GM23338 (cell line): ENCODE measurements around the gene ARSB. TPM values are rescaled to one million over a fixed set of nuclear protein-coding genes. Genes with fewer than 3 reads are reported as not detected.

Experiments
- ATAC-seq: fragments of 200-7000 bp; cut with Tn5 transposase; 3 replicates; pipeline ENCODE4 v1.9.1; 2020
- DNase-seq: peaks from one replicate; pipeline ENCODE4 v3.0.0-alpha.2; 2015; ENCODE audit warnings: low spot score
- H2AFZ ChIP-seq: fragments of 200-600 bp; sonication (generic); 2 replicates; pipeline ENCODE4 v1.8.0; 2016; ENCODE audit warnings: antibody characterized with exemption, mild to moderate bottlenecking, moderate library complexity
- H3F3A ChIP-seq: fragments of 200-600 bp; sonication (generic); replicated peaks from 2 replicates; pipeline ENCODE4 v1.8.0; 2017; ENCODE audit warnings: antibody characterized with exemption, mixed run types, low read depth
- H3K27ac ChIP-seq: fragments of 200-600 bp; sonication (generic); 2 replicates; pipeline ENCODE4 v1.6.1; 2016; ENCODE audit warnings: low read depth
- H3K27me3 ChIP-seq: fragments of 200-600 bp; sonication (generic); 2 replicates; pipeline ENCODE4 v1.8.0; 2016; ENCODE audit warnings: mild to moderate bottlenecking, mixed run types, moderate library complexity; ENCODE audit not compliant: insufficient read depth
- H3K36me3 ChIP-seq: fragments of 200-600 bp; sonication (generic); 2 replicates; pipeline ENCODE4 v1.8.0; 2016; ENCODE audit warnings: mild to moderate bottlenecking; ENCODE audit not compliant: insufficient read depth
- H3K4me1 ChIP-seq: fragments of 200-600 bp; sonication (generic); 2 replicates; pipeline ENCODE4 v1.8.0; 2016; ENCODE audit warnings: mild to moderate bottlenecking, moderate library complexity; ENCODE audit not compliant: insufficient read depth
- H3K4me2 ChIP-seq: fragments of 200-600 bp; sonication (generic); 2 replicates; pipeline ENCODE4 v1.7.1; 2017; ENCODE audit warnings: mixed run types
- H3K4me3 ChIP-seq: fragments of 200-600 bp; sonication (generic); 2 replicates; pipeline ENCODE4 v1.6.1; 2016; ENCODE audit warnings: mixed run types
- H3K79me2 ChIP-seq: fragments of 200-600 bp; sonication (generic); replicated peaks from 2 replicates; pipeline ENCODE4 v1.8.0; 2017; ENCODE audit warnings: mild to moderate bottlenecking; ENCODE audit not compliant: insufficient read depth
- H3K9me2 ChIP-seq: fragments of 200-600 bp; sonication (generic); 2 replicates; pipeline ENCODE4 v1.8.0; 2017; ENCODE audit not compliant: insufficient read depth
- H4K20me1 ChIP-seq: fragments of 200-600 bp; sonication (generic); replicated peaks from 2 replicates; pipeline ENCODE4 v1.8.0; 2017; ENCODE audit warnings: mild to moderate bottlenecking; ENCODE audit not compliant: insufficient read depth
- H3K27ac Mint-ChIP-seq: 2 replicates; pipeline ENCODE4 v1.8.0; 2020; ENCODE audit warnings: inconsistent platforms, mild to moderate bottlenecking, moderate library complexity, mixed read lengths
- H3K27me3 Mint-ChIP-seq: 3 replicates; pipeline ENCODE4 v1.8.0; 2022; ENCODE audit warnings: low read depth, mild to moderate bottlenecking, moderate library complexity, mixed read lengths, inconsistent platforms; ENCODE audit not compliant: insufficient read depth, poor library complexity
- H3K36me3 Mint-ChIP-seq: 3 replicates; pipeline ENCODE4 v1.8.0; 2021; ENCODE audit warnings: low read depth, mild to moderate bottlenecking, inconsistent platforms, moderate library complexity, mixed read lengths
- H3K4me1 Mint-ChIP-seq: 3 replicates; pipeline ENCODE4 v1.8.0; 2020; ENCODE audit warnings: mild to moderate bottlenecking, inconsistent platforms, mixed read lengths
- H3K4me3 Mint-ChIP-seq: 3 replicates; pipeline ENCODE4 v1.8.0; 2021; ENCODE audit warnings: moderate library complexity, mild to moderate bottlenecking, inconsistent platforms, mixed read lengths
- H3K9me3 Mint-ChIP-seq: 3 replicates; pipeline ENCODE4 v1.8.0; 2020; ENCODE audit warnings: moderate library complexity, mild to moderate bottlenecking, inconsistent platforms, mixed read lengths
- CREB1 ChIP-seq: fragments of 250-450 bp; sonication (Bioruptor Pico); IDR thresholded peaks from 2 replicates; pipeline ENCODE4 v1.5.0; 2020; ENCODE audit warnings: low read depth, mild to moderate bottlenecking, moderate library complexity
- CTCF ChIP-seq, 2 experiments: fragments of 200-600 bp in 1 of 2; sonication (generic) in 1 of 2; conservative IDR thresholded peaks; 2 replicates each; pipeline versions ENCODE4 v1.5.1 to v1.6.1; 2016 to 2017; ENCODE audit warnings: antibody characterized with exemption in 2 of 2, low read depth in 2 of 2, mild to moderate bottlenecking in 2 of 2, moderate library complexity in 1 of 2
- EZH2 ChIP-seq: fragments of 200-600 bp; sonication (generic); IDR thresholded peaks from one replicate; pipeline ENCODE4 v1.8.0; 2017; ENCODE audit warnings: antibody characterized with exemption, mild to moderate bottlenecking, low read depth; ENCODE audit not compliant: unreplicated experiment
- EZH2phosphoT487 ChIP-seq: fragments of 200-600 bp; sonication (generic); IDR thresholded peaks from one replicate; pipeline ENCODE4 v1.8.1; 2018; ENCODE audit warnings: antibody characterized with exemption; ENCODE audit not compliant: unreplicated experiment
- JUNB ChIP-seq: IDR thresholded peaks from one replicate; pipeline ENCODE4 v1.6.1; 2016; ENCODE audit warnings: antibody characterized with exemption; ENCODE audit not compliant: unreplicated experiment
- POLR2AphosphoS5 ChIP-seq: IDR thresholded peaks from 2 replicates; pipeline ENCODE4 v1.6.1; 2016; ENCODE audit warnings: antibody characterized with exemption, low read depth
- REST ChIP-seq: IDR thresholded peaks from one replicate; pipeline ENCODE4 v1.6.1; 2018; ENCODE audit warnings: antibody characterized with exemption; ENCODE audit not compliant: unreplicated experiment
- ZNF114 ChIP-seq: fragments of 250-450 bp; sonication (Bioruptor Pico); IDR thresholded peaks from 2 replicates; pipeline ENCODE4 v1.5.0; 2020; ENCODE audit warnings: mild to moderate bottlenecking, moderate library complexity
- polyA plus RNA-seq: library from polyadenylated mRNA; unstranded; fragments of >200 nt; fragmentation: Nextera tagmentation; extraction: Ambion mirVana; gene quantifications from 2 replicates; pipeline ENCODE4 v1.2.1, GENCODE V29; 2016
- total RNA-seq: library from RNA; depleted of rRNA; stranded (reverse); fragments of >200 nt; shearing (Covaris generic); gene quantifications from 2 replicates; pipeline ENCODE4 v1.2.3, GENCODE V29; 2014
- TF ChIP-seq, protein P1 (sequence below): fragments of 250-450 bp; sonication (Bioruptor Pico); IDR thresholded peaks from 2 replicates; pipeline ENCODE4 v1.5.0; 2020; ENCODE audit warnings: mild to moderate bottlenecking, moderate library complexity

ARSB gene
- total and polyA plus RNA-seq, 2 experiments from 2014 or later, result 7.4 to 24.6 TPM

DNA sequence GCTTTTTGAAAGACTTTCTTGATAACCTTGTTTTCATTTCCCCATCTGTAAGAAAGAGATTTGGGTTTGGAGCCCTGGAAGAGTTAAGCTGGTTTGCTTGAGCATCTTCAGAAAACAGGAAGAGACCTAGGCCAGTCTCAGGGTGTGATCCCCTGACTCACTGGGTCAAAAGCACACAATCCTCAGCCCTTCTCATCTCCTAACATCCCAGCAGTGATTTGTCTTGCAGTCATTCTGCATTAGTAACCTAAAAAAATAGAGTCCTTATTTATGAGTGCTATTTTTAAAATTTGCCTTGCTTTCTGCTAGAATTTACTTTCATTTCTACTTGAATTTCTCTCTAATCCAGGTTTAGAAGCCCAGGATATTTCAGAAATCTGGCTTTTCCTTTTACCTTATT, 16.4 kb upstream of the ARSB start (continued):
- TF ChIP-seq, protein P1, sequence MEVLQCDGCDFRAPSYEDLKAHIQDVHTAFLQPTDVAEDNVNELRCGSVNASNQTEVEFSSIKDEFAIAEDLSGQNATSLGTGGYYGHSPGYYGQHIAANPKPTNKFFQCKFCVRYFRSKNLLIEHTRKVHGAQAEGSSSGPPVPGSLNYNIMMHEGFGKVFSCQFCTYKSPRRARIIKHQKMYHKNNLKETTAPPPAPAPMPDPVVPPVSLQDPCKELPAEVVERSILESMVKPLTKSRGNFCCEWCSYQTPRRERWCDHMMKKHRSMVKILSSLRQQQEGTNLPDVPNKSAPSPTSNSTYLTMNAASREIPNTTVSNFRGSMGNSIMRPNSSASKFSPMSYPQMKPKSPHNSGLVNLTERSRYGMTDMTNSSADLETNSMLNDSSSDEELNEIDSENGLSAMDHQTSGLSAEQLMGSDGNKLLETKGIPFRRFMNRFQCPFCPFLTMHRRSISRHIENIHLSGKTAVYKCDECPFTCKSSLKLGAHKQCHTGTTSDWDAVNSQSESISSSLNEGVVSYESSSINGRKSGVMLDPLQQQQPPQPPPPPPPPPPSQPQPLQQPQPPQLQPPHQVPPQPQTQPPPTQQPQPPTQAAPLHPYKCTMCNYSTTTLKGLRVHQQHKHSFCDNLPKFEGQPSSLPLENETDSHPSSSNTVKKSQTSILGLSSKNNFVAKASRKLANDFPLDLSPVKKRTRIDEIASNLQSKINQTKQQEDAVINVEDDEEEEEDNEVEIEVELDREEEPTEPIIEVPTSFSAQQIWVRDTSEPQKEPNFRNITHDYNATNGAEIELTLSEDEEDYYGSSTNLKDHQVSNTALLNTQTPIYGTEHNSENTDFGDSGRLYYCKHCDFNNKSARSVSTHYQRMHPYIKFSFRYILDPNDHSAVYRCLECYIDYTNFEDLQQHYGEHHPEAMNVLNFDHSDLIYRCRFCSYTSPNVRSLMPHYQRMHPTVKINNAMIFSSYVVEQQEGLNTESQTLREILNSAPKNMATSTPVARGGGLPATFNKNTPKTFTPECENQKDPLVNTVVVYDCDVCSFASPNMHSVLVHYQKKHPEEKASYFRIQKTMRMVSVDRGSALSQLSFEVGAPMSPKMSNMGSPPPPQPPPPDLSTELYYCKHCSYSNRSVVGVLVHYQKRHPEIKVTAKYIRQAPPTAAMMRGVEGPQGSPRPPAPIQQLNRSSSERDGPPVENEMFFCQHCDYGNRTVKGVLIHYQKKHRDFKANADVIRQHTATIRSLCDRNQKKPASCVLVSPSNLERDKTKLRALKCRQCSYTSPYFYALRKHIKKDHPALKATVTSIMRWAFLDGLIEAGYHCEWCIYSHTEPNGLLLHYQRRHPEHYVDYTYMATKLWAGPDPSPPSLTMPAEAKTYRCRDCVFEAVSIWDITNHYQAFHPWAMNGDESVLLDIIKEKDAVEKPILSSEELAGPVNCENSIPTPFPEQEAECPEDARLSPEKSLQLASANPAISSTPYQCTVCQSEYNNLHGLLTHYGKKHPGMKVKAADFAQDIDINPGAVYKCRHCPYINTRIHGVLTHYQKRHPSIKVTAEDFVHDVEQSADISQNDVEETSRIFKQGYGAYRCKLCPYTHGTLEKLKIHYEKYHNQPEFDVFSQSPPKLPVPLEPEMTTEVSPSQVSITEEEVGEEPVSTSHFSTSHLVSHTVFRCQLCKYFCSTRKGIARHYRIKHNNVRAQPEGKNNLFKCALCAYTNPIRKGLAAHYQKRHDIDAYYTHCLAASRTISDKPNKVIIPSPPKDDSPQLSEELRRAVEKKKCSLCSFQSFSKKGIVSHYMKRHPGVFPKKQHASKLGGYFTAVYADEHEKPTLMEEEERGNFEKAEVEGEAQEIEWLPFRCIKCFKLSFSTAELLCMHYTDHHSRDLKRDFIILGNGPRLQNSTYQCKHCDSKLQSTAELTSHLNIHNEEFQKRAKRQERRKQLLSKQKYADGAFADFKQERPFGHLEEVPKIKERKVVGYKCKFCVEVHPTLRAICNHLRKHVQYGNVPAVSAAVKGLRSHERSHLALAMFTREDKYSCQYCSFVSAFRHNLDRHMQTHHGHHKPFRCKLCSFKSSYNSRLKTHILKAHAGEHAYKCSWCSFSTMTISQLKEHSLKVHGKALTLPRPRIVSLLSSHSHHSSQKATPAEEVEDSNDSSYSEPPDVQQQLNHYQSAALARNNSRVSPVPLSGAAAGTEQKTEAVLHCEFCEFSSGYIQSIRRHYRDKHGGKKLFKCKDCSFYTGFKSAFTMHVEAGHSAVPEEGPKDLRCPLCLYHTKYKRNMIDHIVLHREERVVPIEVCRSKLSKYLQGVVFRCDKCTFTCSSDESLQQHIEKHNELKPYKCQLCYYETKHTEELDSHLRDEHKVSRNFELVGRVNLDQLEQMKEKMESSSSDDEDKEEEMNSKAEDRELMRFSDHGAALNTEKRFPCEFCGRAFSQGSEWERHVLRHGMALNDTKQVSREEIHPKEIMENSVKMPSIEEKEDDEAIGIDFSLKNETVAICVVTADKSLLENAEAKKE (CRISPR knock-in tag), result no peak

DNA sequence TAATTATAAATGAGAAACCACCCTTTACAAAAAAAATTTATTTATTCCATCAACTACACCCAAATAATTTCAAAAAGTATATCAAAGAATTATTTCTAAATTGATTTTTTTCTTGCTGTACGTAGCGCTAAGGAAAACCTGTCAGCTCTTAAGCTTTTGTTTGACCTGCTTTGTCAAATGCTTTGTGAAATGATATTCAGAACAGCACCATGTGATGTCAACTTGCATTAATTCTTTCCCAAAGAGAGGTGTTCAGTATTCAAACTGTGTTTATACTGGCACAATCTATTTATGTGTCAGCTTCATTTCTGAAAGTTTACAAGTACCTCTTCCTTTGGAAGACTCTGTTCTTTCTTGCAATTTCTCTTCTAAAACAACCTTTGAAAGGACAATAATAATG, 12.0 kb upstream of the ARSB start:
- no peak overlapping the region for H3K4me3 Mint-ChIP-seq
- Histone ChIP-seq H4K20me1 (no peaks in the 10 kb centered on the region), H3K36me3 (no peaks in the 10 kb centered on the region), H3K79me2 (no peaks in the 10 kb centered on the region), H3K9me2 (no peaks in the 10 kb centered on the region), H3K27ac (no peak overlapping the region), H3F3A (no peaks in the 10 kb centered on the region), H3K4me2 (no peak overlapping the region), H3K4me1 (no peaks in the 10 kb centered on the region), H3K4me3 (no peak overlapping the region), H2AFZ (no peak overlapping the region), H3K27me3 (no peaks in the 10 kb centered on the region)
- ATAC-seq (no peak), DNase-seq (no peak)
- peaks cover 2% of the 10 kb centered on the region for H3K27me3 Mint-ChIP-seq
- H3K4me1 Mint-ChIP-seq, result no peaks in the 10 kb centered on the region
- no peak overlapping the region for H3K27ac Mint-ChIP-seq
- no peaks in the 10 kb centered on the region for H3K36me3 Mint-ChIP-seq
- peaks cover 7% of the 10 kb centered on the region for H3K9me3 Mint-ChIP-seq
- TF ChIP-seq ZNF114 (CRISPR knock-in tag) (no peak), CREB1 (CRISPR knock-in tag) (no peak), CTCF (conservative IDR thresholded peaks at IDR 0.05; ENCODE audit: low read depth in 2 of 2) (no peak), REST (no peak), EZH2phosphoT487 (no peak), POLR2AphosphoS5 (no peak), JUNB (no peak), EZH2 (no peak)
